ENCODE data around the gene PANK4. TPM values are rescaled to one million over a fixed set of nuclear protein-coding genes. Genes with fewer than 3 reads are reported as not detected.
A peak's percentile ranks its signal among the peaks of the same experiment; 100 is the strongest.

The PANK4 gene
- total and polyA plus RNA-seq, 9 of the 15 experiments (the other 6 are each of a cell fraction or from before 2014, with no cell fraction given): 0.93 to 55.6 (median 31.5) TPM

GRCh38 chr1:2498648-2499047 is 27.7 kb downstream of the PANK4 start:
- DNase-seq (ENCODE audit: extremely low read depth in 1 of 4, low spot score in 3 of 4): no peak
- no peak for ATAC-seq
- H3K4me1 ChIP-seq (replicated peaks in 1 of 2; ENCODE audit: control insufficient read depth in 2 of 2, insufficient read depth in 2 of 2, low read length in 2 of 2): peaks cover 0 to 83% of the 10 kb centered on the region in 2 experiments; a peak in 2 of 5 replicates
- WGBS (ENCODE audit: insufficient coverage, low coverage, missing lambda C conversion rate): 1% methylated on average over 11 of the region's 19 CpGs
- POLR2A ChIA-PET: no interaction called here
- in situ Hi-C loops (cut with MboI): no loop called here
- peak; percentile 21; the same call in 1 of the 2 replicates for TF ChIP-seq HNRNPL (IDR thresholded peaks at IDR 0.05; ENCODE audit: low read depth, low read length)
- no peak for TF ChIP-seq ZNF668 (CRISPR knock-in tag; IDR thresholded peaks at IDR 0.05)
- TF ChIP-seq THRAP3 (IDR thresholded peaks at IDR 0.05; ENCODE audit: borderline replicate concordance): no peak
- no peaks in the 10 kb centered on the region for H3K9me3 ChIP-seq (replicated peaks; ENCODE audit: control insufficient read depth, insufficient read depth, low read depth, low read length)
- no peaks in the 10 kb centered on the region for H3K9me1 ChIP-seq (ENCODE audit: control insufficient read depth, insufficient read depth, low read length)
- H2AFZ ChIP-seq (ENCODE audit: low read depth, low read length): no peak overlapping the region
- H3K4me3 ChIP-seq: no peak overlapping the region
- no peak overlapping the region for H3K27ac ChIP-seq (ENCODE audit: extremely low read depth, low read depth, low read length)
- H3K36me3 ChIP-seq (ENCODE audit: control insufficient read depth, insufficient read depth, low read length): no peaks in the 10 kb centered on the region
- H4K20me1 ChIP-seq (replicated peaks; ENCODE audit: control insufficient read depth, insufficient read depth, low read length): peaks cover 25% of the 10 kb centered on the region
- intact Hi-C loops (cut with micrococcal nuclease): no loop called here
- BruUV-seq (replicated peaks): no TSS peak
- H3K79me2 ChIP-seq (ENCODE audit: control insufficient read depth, insufficient read depth, low read length): no peaks in the 10 kb centered on the region
- FAIRE-seq: no peak
- no peak overlapping the region for H3K9ac ChIP-seq (ENCODE audit: insufficient read depth in 1 of 2, low read depth in 2 of 2, low read length in 2 of 2)
- H3K4me2 ChIP-seq (ENCODE audit: insufficient read depth, low read length): no peak overlapping the region
- CTCF ChIA-PET (ENCODE audit: low intra/inter-chr PET ratio): no interaction called here
- H3K27me3 ChIP-seq (ENCODE audit: control insufficient read depth in 2 of 2, insufficient read depth in 2 of 2, low read length in 2 of 2): peaks cover 41 to 63% of the 10 kb centered on the region in 2 experiments; a peak in 4 of 5 replicates

DNA sequence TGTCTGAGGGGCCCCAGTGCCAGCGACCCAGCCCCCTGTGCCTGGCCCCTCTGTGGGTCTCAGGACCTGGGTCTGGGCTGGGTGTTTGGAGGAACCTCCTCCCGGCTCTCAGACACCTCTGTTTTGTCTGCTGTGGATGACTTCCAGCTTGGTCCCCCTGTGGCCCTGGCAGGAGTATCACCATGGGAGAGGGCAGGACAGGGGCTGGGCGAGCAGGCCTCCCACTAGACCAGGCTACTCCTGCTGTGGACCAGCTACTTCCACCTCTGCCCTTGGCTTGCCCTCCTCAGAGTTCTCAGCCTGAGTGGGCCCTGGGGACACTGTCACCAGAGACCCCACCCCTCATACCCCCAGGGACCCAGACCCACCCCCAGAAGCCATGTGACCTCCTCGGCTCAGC is 28.5 kb downstream of the PANK4 start:
- no peaks in the 10 kb centered on the region for H3K36me3 ChIP-seq (ENCODE audit: control insufficient read depth, insufficient read depth, low read length)
- H4K20me1 ChIP-seq (replicated peaks; ENCODE audit: control insufficient read depth, insufficient read depth, low read length): peaks cover 30% of the 10 kb centered on the region
- H3K27ac ChIP-seq (ENCODE audit: extremely low read depth, low read depth, low read length): no peak overlapping the region
- ChIA-PET POLR2A (interaction anchor here (0.9 to 1.5 kb wide), 2 partner anchors 8 to 22 kb away, joined by 3 to 4 read pairs; no protein-coding TSS in a partner anchor), CTCF (ENCODE audit: low intra/inter-chr PET ratio) (no interaction called here)
- 0% methylated on average over 3 of the region's 4 CpGs for WGBS (ENCODE audit: insufficient coverage, low coverage, missing lambda C conversion rate)
- H3K9me3 ChIP-seq (replicated peaks; ENCODE audit: control insufficient read depth, insufficient read depth, low read depth, low read length): no peaks in the 10 kb centered on the region
- no peak overlapping the region for H3K4me3 ChIP-seq
- BruUV-seq (replicated peaks): no TSS peak
- H3K9ac ChIP-seq (ENCODE audit: insufficient read depth in 1 of 2, low read depth in 2 of 2, low read length in 2 of 2): no peak overlapping the region
- FAIRE-seq (no peak), DNase-seq (ENCODE audit: extremely low read depth in 1 of 4, low spot score in 3 of 4) (no peak), ATAC-seq (no peak)
- in situ Hi-C loops (cut with MboI): no loop called here
- H3K9me1 ChIP-seq (ENCODE audit: control insufficient read depth, insufficient read depth, low read length): no peaks in the 10 kb centered on the region
- H3K79me2 ChIP-seq (ENCODE audit: control insufficient read depth, insufficient read depth, low read length): no peaks in the 10 kb centered on the region
- H2AFZ ChIP-seq (ENCODE audit: low read depth, low read length): no peak overlapping the region
- H3K4me2 ChIP-seq (ENCODE audit: insufficient read depth, low read length): no peak overlapping the region
- peaks cover 0 to 83% of the 10 kb centered on the region in 2 experiments; a peak in 2 of 5 replicates for H3K4me1 ChIP-seq (replicated peaks in 1 of 2; ENCODE audit: control insufficient read depth in 2 of 2, insufficient read depth in 2 of 2, low read length in 2 of 2)
- H3K27me3 ChIP-seq (ENCODE audit: control insufficient read depth in 2 of 2, insufficient read depth in 2 of 2, low read length in 2 of 2): peaks cover 35 to 63% of the 10 kb centered on the region in 2 experiments; a peak in 4 of 5 replicates
- intact Hi-C loops (cut with micrococcal nuclease): no loop called here
- no peak for TF ChIP-seq ZNF41 (CRISPR knock-in tag; conservative IDR thresholded peaks at IDR 0.05)
- no peak for TF ChIP-seq JUND (IDR thresholded peaks at IDR 0.05; ENCODE audit: borderline replicate concordance, low read depth, low read length)
- no peak for TF ChIP-seq JUND (tag; IDR thresholded peaks at IDR 0.05; ENCODE audit: borderline replicate concordance, low read depth, low read length)
- TF ChIP-seq, protein P1, sequence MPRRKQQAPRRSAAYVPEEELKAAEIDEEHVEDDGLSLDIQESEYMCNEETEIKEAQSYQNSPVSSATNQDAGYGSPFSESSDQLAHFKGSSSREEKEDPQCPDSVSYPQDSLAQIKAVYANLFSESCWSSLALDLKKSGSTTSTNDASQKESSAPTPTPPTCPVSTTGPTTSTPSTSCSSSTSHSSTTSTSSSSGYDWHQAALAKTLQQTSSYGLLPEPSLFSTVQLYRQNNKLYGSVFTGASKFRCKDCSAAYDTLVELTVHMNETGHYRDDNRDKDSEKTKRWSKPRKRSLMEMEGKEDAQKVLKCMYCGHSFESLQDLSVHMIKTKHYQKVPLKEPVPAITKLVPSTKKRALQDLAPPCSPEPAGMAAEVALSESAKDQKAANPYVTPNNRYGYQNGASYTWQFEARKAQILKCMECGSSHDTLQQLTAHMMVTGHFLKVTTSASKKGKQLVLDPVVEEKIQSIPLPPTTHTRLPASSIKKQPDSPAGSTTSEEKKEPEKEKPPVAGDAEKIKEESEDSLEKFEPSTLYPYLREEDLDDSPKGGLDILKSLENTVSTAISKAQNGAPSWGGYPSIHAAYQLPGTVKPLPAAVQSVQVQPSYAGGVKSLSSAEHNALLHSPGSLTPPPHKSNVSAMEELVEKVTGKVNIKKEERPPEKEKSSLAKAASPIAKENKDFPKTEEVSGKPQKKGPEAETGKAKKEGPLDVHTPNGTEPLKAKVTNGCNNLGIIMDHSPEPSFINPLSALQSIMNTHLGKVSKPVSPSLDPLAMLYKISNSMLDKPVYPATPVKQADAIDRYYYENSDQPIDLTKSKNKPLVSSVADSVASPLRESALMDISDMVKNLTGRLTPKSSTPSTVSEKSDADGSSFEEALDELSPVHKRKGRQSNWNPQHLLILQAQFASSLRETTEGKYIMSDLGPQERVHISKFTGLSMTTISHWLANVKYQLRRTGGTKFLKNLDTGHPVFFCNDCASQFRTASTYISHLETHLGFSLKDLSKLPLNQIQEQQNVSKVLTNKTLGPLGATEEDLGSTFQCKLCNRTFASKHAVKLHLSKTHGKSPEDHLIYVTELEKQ (CRISPR knock-in tag; IDR thresholded peaks at IDR 0.05): no peak
- TF ChIP-seq HNRNPL (IDR thresholded peaks at IDR 0.05; ENCODE audit: low read depth, low read length): no peak
- no peak for TF ChIP-seq SAFB (IDR thresholded peaks at IDR 0.05; ENCODE audit: borderline replicate concordance, low read depth, low read length)
- TF ChIP-seq, protein P2, sequence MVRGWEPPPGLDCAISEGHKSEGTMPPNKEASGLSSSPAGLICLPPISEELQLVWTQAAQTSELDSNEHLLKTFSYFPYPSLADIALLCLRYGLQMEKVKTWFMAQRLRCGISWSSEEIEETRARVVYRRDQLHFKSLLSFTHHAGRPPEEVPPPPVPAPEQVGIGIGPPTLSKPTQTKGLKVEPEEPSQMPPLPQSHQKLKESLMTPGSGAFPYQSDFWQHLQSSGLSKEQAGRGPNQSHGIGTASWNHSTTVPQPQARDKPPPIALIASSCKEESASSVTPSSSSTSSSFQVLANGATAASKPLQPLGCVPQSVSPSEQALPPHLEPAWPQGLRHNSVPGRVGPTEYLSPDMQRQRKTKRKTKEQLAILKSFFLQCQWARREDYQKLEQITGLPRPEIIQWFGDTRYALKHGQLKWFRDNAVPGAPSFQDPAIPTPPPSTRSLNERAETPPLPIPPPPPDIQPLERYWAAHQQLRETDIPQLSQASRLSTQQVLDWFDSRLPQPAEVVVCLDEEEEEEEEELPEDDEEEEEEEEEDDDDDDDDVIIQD (CRISPR knock-in tag; IDR thresholded peaks at IDR 0.05): no peak
- no peak for TF ChIP-seq ATF7 (IDR thresholded peaks at IDR 0.05)
- TF ChIP-seq SETDB1 (IDR thresholded peaks at IDR 0.05; ENCODE audit: low read length): no peak
